Measurements from ENCODE around the gene DNAH12. TPM values are rescaled to one million over a fixed set of nuclear protein-coding genes. Genes with fewer than 3 reads are reported as not detected.
"Not testable (repeated sequence)": the region's sequence is repeated elsewhere in the genome, so short reads cannot be mapped to it uniquely, and the experiment has no call there.

DNAH12 gene
- total and polyA plus RNA-seq, 2 donors (not counting 1 experiment from before 2014, with no cell fraction given): 0.12 to 0.17 TPM

DNA sequence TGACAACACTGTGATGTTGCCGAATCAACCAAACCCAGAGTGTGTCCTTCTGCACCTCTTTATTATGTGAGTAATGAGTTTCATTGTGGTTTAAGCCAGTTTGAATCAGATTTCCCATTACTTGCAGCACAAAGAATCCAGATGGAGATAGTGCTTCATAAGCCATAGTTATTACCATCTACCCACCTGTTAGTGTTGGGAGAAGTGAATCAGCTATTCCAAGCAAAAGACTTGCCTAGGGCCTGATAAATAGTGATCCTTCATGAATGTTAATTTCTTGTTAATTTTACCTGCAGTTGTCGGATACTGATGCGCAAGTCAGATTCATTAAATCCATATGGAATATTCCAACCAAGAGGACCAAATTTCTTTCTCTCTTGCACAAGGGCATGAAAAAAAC is 229.9 kb downstream of the DNAH12 start:
- H3K27ac ChIP-seq (ENCODE audit: insufficient read depth, low read length): no peak overlapping the region
- no peak for DNase-seq (ENCODE audit: low read depth in 2 of 2)
- no peaks in the 10 kb centered on the region for H3K36me3 ChIP-seq (ENCODE audit: control insufficient read depth, insufficient read depth, low read length)
- no peaks in the 10 kb centered on the region for H3K9me3 ChIP-seq (ENCODE audit: control insufficient read depth, insufficient read depth, low read depth, low read length)
- no peaks in the 10 kb centered on the region for H3K27me3 ChIP-seq (ENCODE audit: control insufficient read depth, insufficient read depth, low read length)
- H3K79me2 ChIP-seq (ENCODE audit: control insufficient read depth, insufficient read depth, low read length): no peaks in the 10 kb centered on the region
- no peak for TF ChIP-seq EZH2 (IDR thresholded peaks at IDR 0.05; ENCODE audit: low read length, missing control alignments)
- TF ChIP-seq, protein P1, sequence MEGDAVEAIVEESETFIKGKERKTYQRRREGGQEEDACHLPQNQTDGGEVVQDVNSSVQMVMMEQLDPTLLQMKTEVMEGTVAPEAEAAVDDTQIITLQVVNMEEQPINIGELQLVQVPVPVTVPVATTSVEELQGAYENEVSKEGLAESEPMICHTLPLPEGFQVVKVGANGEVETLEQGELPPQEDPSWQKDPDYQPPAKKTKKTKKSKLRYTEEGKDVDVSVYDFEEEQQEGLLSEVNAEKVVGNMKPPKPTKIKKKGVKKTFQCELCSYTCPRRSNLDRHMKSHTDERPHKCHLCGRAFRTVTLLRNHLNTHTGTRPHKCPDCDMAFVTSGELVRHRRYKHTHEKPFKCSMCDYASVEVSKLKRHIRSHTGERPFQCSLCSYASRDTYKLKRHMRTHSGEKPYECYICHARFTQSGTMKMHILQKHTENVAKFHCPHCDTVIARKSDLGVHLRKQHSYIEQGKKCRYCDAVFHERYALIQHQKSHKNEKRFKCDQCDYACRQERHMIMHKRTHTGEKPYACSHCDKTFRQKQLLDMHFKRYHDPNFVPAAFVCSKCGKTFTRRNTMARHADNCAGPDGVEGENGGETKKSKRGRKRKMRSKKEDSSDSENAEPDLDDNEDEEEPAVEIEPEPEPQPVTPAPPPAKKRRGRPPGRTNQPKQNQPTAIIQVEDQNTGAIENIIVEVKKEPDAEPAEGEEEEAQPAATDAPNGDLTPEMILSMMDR (conservative IDR thresholded peaks at IDR 0.05 in 1 of 2, IDR thresholded peaks at IDR 0.05 in 1 of 2; ENCODE audit: low read depth in 1 of 2, low read length in 2 of 2): no peak
- H2AFZ ChIP-seq (ENCODE audit: low read length): no peak overlapping the region
- no peak overlapping the region for H3K4me3 ChIP-seq (replicated peaks in 1 of 4; ENCODE audit: control extremely low read depth in 1 of 4, insufficient read depth in 1 of 4, low read depth in 3 of 4, low read length in 4 of 4)
- no peaks in the 10 kb centered on the region for H4K20me1 ChIP-seq (ENCODE audit: control insufficient read depth, extremely low read depth, insufficient read depth, low read length)
- H3K9ac ChIP-seq (ENCODE audit: insufficient read depth, low read length): no peak overlapping the region
- no peak overlapping the region for H3K4me2 ChIP-seq (ENCODE audit: extremely low read depth, insufficient read depth, low read length)
- no peaks in the 10 kb centered on the region for H3K4me1 ChIP-seq (ENCODE audit: control insufficient read depth, extremely low read depth, insufficient read depth, low read length)

DNA sequence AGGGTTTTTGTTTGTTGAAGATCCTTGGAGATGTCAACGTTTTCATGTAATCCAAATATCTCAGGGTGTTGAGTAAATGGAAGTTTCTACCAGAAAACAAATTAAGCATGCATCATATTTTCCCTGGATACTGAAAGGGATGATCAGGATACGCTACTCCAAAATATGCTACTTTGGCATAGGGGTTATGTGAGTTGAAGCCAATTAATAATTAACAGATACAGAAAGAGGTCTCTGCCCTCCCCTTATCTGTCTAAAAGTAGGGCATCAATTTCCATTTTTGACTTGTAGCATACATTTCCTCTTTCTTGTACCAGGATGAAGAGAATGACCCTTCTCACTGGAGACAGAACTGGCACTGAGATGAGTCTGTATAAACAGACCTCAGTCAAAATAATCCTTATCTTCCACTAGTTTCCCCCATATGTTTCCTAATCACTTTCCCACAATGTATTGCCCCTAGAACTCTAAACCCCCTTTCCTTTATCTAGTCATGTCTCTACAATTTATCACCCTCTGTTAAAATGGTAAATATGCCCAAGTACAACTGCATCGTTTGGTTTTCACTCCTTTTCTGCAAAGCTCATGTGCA is 234.3 kb downstream of the DNAH12 start:
- no peaks in the 10 kb centered on the region for H4K20me1 ChIP-seq (ENCODE audit: control insufficient read depth, extremely low read depth, insufficient read depth, low read length)
- H3K4me1 ChIP-seq (ENCODE audit: control insufficient read depth, extremely low read depth, insufficient read depth, low read length): no peaks in the 10 kb centered on the region
- no peak overlapping the region for H2AFZ ChIP-seq (ENCODE audit: low read length)
- H3K4me3 ChIP-seq (replicated peaks in 1 of 4; ENCODE audit: control extremely low read depth in 1 of 4, insufficient read depth in 1 of 4, low read depth in 3 of 4, low read length in 4 of 4): no peak overlapping the region
- no peak overlapping the region for H3K9ac ChIP-seq (ENCODE audit: insufficient read depth, low read length)
- TF ChIP-seq, protein P1 (conservative IDR thresholded peaks at IDR 0.05 in 1 of 2, IDR thresholded peaks at IDR 0.05 in 1 of 2; ENCODE audit: low read depth in 1 of 2, low read length in 2 of 2): no peak
- TF ChIP-seq EZH2 (IDR thresholded peaks at IDR 0.05; ENCODE audit: low read length, missing control alignments): no peak
- DNase-seq (ENCODE audit: low read depth in 2 of 2): no peak
- H3K4me2 ChIP-seq (ENCODE audit: extremely low read depth, insufficient read depth, low read length): no peak overlapping the region
- no peaks in the 10 kb centered on the region for H3K36me3 ChIP-seq (ENCODE audit: control insufficient read depth, insufficient read depth, low read length)
- H3K79me2 ChIP-seq (ENCODE audit: control insufficient read depth, insufficient read depth, low read length): no peaks in the 10 kb centered on the region
- H3K9me3 ChIP-seq (ENCODE audit: control insufficient read depth, insufficient read depth, low read depth, low read length): no peaks in the 10 kb centered on the region
- H3K27ac ChIP-seq (ENCODE audit: insufficient read depth, low read length): no peak overlapping the region
- no peaks in the 10 kb centered on the region for H3K27me3 ChIP-seq (ENCODE audit: control insufficient read depth, insufficient read depth, low read length)

DNA sequence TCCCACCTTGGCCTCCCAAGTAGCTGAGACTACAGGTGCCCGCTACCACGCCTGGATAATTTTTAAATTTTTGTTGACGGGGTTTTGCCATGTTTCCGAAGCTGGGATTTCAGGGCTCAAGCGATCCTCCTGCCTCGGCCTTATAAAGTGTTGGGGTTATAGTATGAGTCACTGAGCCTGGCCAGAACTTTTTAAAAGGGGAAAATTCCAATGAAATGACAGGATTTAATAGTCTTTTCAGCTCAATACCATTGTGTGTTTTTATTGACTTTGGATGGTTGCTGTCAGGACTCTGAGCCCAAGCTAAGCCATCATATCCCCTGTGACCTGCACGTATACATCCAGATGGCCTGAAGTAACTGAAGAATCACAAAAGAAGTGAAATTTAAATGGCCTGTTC is 240.6 kb downstream of the DNAH12 start:
- not testable (repeated sequence) for H3K27ac ChIP-seq (ENCODE audit: insufficient read depth, low read length); H3K9ac ChIP-seq (ENCODE audit: insufficient read depth, low read length); H3K27me3 ChIP-seq (ENCODE audit: control insufficient read depth, insufficient read depth, low read length); H4K20me1 ChIP-seq (ENCODE audit: control insufficient read depth, extremely low read depth, insufficient read depth, low read length); H3K4me2 ChIP-seq (ENCODE audit: extremely low read depth, insufficient read depth, low read length); H3K4me3 ChIP-seq (replicated peaks in 1 of 4; ENCODE audit: control extremely low read depth in 1 of 4, insufficient read depth in 1 of 4, low read depth in 3 of 4, low read length in 4 of 4); H3K9me3 ChIP-seq (ENCODE audit: control insufficient read depth, insufficient read depth, low read depth, low read length); H2AFZ ChIP-seq (ENCODE audit: low read length); H3K4me1 ChIP-seq (ENCODE audit: control insufficient read depth, extremely low read depth, insufficient read depth, low read length); H3K79me2 ChIP-seq (ENCODE audit: control insufficient read depth, insufficient read depth, low read length); H3K36me3 ChIP-seq (ENCODE audit: control insufficient read depth, insufficient read depth, low read length)
- DNase-seq (ENCODE audit: low read depth in 2 of 2): peak in 1 of 2 donors; percentile 63

Data from fibroblast of lung (primary cell).